Stimulated activated CD4-positive, alpha-beta T cell treated with anti-CD3 and anti-CD28 coated beads, Interleukin-2, amount 100 ng/mL, for 4 hours (primary cell): ENCODE data around the gene VPS26C.

Source experiments
- DNase-seq: peaks from one replicate; pipeline ENCODE4 v3.0.0-alpha.2; 2020; ENCODE audit warnings: low read depth

VPS26C gene

GRCh38 chr21:37264808-37265207, 2.3 kb downstream of the VPS26C start:
- DNase-seq: no peak

GRCh38 chr21:37263827-37264600, 3.1 kb downstream of the VPS26C start:
- DNase-seq: no peak

- no peak for DNase-seq
Measured at GRCh38 chr21:37259426-37259825, 7.7 kb downstream of the VPS26C start.

GRCh38 chr21:37257967-37258877, 8.9 kb downstream of the VPS26C start:
- DNase-seq: peak; percentile 66

- no peak for DNase-seq
Measured at GRCh38 chr21:37257511-37257966, 9.6 kb downstream of the VPS26C start.

- DNase-seq: no peak
Measured at GRCh38 chr21:37253991-37254390, 13.1 kb downstream of the VPS26C start.

GRCh38 chr21:37251294-37251634, 15.9 kb downstream of the VPS26C start:
- DNase-seq: no peak

GRCh38 chr21:37249112-37249904, 17.8 kb downstream of the VPS26C start:
- no peak for DNase-seq

GRCh38 chr21:37248298-37248697, 18.8 kb downstream of the VPS26C start:
- DNase-seq: no peak

- no peak for DNase-seq
Measured at GRCh38 chr21:37245151-37245550, 22.0 kb downstream of the VPS26C start.

GRCh38 chr21:37244501-37245095, 22.5 kb downstream of the VPS26C start:
- no peak for DNase-seq

GRCh38 chr21:37243961-37244360, 23.2 kb downstream of the VPS26C start:
- DNase-seq: no peak

- DNase-seq: no peak
Measured at GRCh38 chr21:37241426-37241825, 25.7 kb downstream of the VPS26C start.

GRCh38 chr21:37240978-37241377, 26.2 kb downstream of the VPS26C start:
- no peak for DNase-seq

- DNase-seq: no peak
Measured at GRCh38 chr21:37237764-37238163, 29.4 kb downstream of the VPS26C start.

GRCh38 chr21:37237346-37237745, 29.8 kb downstream of the VPS26C start:
- DNase-seq: no peak

- no peak for DNase-seq
Measured at GRCh38 chr21:37233551-37234146, 33.5 kb downstream of the VPS26C start.

GRCh38 chr21:37232274-37233018, 34.7 kb downstream of the VPS26C start:
- DNase-seq: no peak

GRCh38 chr21:37231671-37232070, 35.5 kb downstream of the VPS26C start:
- DNase-seq: no peak

- no peak for DNase-seq
Measured at GRCh38 chr21:37231249-37231645, 35.9 kb downstream of the VPS26C start.
